ENCODE measurements around the gene MAMDC2. TPM values are rescaled to one million over a fixed set of nuclear protein-coding genes. Genes with fewer than 3 reads are reported as not detected.

MAMDC2 gene
- total and polyA plus RNA-seq, 7 donors: 0.91 to 11.9 (median 2.2) TPM

DNA sequence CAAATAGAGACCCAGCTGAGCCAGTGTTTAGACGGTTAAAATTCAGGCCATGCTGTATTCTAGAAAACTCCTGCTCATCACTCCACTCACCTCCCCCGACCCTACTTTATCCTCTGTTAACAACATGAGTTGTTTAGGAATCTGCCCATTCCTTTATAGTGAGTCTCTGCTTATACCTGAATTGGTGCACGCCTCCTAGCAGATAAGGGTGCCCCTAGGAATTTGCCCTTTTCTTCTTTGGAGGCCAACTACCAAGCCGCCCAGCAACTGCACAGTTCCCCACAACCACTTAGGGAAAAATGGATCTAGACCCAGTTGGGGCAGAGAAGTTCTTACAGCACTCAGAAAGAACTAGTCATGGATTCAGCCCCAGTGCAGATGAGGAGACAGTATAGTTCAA, 102.3 kb downstream of the MAMDC2 start:
- Histone ChIP-seq H3K9me3 (no peaks in the 10 kb centered on the region), H3K4me3 (no peak overlapping the region), H3K27ac (no peak overlapping the region), H3K36me3 (ENCODE audit: insufficient read depth in 1 of 2, low read depth in 1 of 2) (no peaks in the 10 kb centered on the region), H3K4me1 (no peaks in the 10 kb centered on the region), H3K27me3 (ENCODE audit: insufficient read depth in 3 of 3, low read length in 2 of 3) (no peaks in the 10 kb centered on the region)
- TF ChIP-seq, protein P1, sequence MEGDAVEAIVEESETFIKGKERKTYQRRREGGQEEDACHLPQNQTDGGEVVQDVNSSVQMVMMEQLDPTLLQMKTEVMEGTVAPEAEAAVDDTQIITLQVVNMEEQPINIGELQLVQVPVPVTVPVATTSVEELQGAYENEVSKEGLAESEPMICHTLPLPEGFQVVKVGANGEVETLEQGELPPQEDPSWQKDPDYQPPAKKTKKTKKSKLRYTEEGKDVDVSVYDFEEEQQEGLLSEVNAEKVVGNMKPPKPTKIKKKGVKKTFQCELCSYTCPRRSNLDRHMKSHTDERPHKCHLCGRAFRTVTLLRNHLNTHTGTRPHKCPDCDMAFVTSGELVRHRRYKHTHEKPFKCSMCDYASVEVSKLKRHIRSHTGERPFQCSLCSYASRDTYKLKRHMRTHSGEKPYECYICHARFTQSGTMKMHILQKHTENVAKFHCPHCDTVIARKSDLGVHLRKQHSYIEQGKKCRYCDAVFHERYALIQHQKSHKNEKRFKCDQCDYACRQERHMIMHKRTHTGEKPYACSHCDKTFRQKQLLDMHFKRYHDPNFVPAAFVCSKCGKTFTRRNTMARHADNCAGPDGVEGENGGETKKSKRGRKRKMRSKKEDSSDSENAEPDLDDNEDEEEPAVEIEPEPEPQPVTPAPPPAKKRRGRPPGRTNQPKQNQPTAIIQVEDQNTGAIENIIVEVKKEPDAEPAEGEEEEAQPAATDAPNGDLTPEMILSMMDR (IDR thresholded peaks at IDR 0.05): no peak
- DNase-seq (no peak), ATAC-seq (no peak)
- intact Hi-C loops (cut with DNase I): no loop called here
- 94 to 96% (median 96%) methylated on average over 4 of the region's 4 CpGs for WGBS, 3 donors

DNA sequence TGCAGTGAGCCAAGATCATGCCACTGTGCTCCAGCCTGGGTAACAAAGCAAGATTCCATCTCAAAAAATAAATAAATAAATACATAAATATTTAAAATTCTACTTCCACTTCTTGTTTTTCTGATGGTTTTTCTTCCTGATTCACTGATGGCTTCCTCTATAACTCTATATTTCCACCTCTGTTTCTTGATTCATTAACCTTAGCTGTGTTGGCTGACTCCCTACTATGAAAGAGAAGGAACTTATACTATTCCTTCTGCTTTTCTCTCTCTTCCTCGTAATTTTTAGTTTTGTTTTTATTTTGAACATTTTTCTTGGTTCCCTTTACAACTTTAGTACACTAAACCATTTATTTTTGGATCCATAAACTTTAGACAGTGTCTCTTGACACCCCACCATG, 103.5 kb downstream of the MAMDC2 start:
- no peak overlapping the region for H3K4me3 ChIP-seq
- WGBS, 3 donors: 76 to 90% (median 88%) methylated on average over 1 of the region's 1 CpG
- TF ChIP-seq, protein P1 (IDR thresholded peaks at IDR 0.05): no peak
- ATAC-seq (no peak), DNase-seq (no peak)
- intact Hi-C loops (cut with DNase I): no loop called here
- H3K36me3 ChIP-seq (ENCODE audit: insufficient read depth in 1 of 2, low read depth in 1 of 2): no peaks in the 10 kb centered on the region
- no peak overlapping the region for H3K27ac ChIP-seq
- H3K4me1 ChIP-seq: no peaks in the 10 kb centered on the region
- H3K9me3 ChIP-seq: no peaks in the 10 kb centered on the region
- H3K27me3 ChIP-seq (ENCODE audit: insufficient read depth in 3 of 3, low read length in 2 of 3): no peaks in the 10 kb centered on the region

DNA sequence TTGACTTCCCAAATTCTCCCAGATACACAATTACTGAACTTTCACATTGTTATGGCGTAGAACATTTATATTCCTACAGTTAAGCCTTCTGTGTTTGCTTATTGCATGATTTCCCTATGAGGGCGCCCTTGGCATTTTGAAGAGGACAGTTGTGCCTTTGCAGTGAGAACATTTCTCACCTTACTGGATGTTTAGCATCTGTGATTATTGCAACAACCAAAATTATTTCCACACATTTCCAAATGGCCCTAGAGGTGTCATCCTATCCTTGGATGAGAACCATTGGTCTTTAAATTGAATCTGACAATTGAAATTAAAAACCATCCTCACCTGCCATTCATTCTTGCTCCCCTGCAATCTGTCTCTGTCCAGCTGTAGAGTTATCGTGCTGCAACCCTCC, 104.0 kb downstream of the MAMDC2 start:
- 40 to 55% (median 52%) methylated on average over 3 of the region's 3 CpGs for WGBS, 3 donors

DNA sequence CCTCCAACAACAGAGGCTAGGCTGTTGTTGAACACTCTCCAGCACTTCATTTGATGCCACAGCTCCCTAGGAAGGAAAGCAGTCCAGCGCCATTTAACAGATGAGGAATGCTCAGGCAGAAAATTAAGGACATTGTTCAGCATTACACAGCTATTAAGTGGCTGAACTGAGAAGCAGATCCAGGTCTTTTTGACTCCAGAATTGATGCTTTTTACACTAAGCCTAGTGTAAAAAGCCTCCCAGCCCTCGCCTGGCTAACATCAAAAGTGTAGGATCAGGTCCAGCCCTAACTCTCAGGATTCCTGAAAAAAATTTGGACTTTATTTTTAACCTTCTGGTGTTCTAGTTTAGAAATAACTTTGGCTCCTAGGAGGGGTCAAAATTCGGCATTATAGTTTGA, 108.7 kb downstream of the MAMDC2 start:
- TF ChIP-seq, protein P1 (IDR thresholded peaks at IDR 0.05): no peak
- no peak overlapping the region for H3K27ac ChIP-seq
- no peak overlapping the region for H3K4me3 ChIP-seq
- ATAC-seq (no peak), DNase-seq (no peak)
- no peaks in the 10 kb centered on the region for H3K9me3 ChIP-seq
- peaks cover 5% of the 10 kb centered on the region for H3K4me1 ChIP-seq
- no peaks in the 10 kb centered on the region for H3K27me3 ChIP-seq (ENCODE audit: insufficient read depth in 3 of 3, low read length in 2 of 3)
- 56 to 65% (median 57%) methylated on average over 3 of the region's 3 CpGs for WGBS, 3 donors
- intact Hi-C loops (cut with DNase I): no loop called here
- no peaks in the 10 kb centered on the region for H3K36me3 ChIP-seq (ENCODE audit: insufficient read depth in 1 of 2, low read depth in 1 of 2)

More for the DNA sequence above, 104.0 kb downstream of the MAMDC2 start:
- TF ChIP-seq, protein P1 (IDR thresholded peaks at IDR 0.05): no peak
- H3K27ac ChIP-seq: no peak overlapping the region
- no peaks in the 10 kb centered on the region for H3K4me1 ChIP-seq
- ATAC-seq (peak in 1 of 4 donors; percentile 63), DNase-seq (no peak)
- H3K27me3 ChIP-seq (ENCODE audit: insufficient read depth in 3 of 3, low read length in 2 of 3): no peaks in the 10 kb centered on the region
- H3K4me3 ChIP-seq: no peak overlapping the region
- intact Hi-C loops (cut with DNase I): no loop called here
- no peaks in the 10 kb centered on the region for H3K36me3 ChIP-seq (ENCODE audit: insufficient read depth in 1 of 2, low read depth in 1 of 2)
- no peaks in the 10 kb centered on the region for H3K9me3 ChIP-seq

DNA sequence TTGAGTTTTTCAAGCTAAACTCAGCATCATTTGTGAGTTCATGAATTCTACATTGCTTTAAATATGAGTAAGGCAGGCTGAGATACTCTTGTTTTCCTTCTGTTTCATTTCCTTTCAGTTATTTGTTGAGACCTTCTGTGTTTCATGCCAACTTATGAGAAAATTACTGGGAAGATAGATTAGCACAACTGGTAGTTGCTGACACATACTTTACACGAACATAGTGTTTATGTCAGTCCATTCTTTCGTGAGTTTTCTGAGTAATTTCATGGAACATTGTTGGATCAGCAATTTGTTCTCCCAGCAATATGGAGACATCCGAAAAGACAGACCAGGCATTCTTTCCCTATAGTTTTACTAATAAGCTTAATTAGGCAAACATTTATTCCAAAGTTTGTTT, 113.1 kb downstream of the MAMDC2 start:
- H3K4me1 ChIP-seq: peaks cover 11% of the 10 kb centered on the region
- intact Hi-C loops (cut with DNase I): no loop called here
- ATAC-seq: no peak

More for the DNA sequence above, 113.1 kb downstream of the MAMDC2 start:
- Histone ChIP-seq H3K36me3 (ENCODE audit: insufficient read depth in 1 of 2, low read depth in 1 of 2) (no peaks in the 10 kb centered on the region), H3K27me3 (ENCODE audit: insufficient read depth in 3 of 3, low read length in 2 of 3) (no peaks in the 10 kb centered on the region), H3K4me3 (no peak overlapping the region), H3K9me3 (no peaks in the 10 kb centered on the region), H3K27ac (no peak overlapping the region)
- 32 to 55% (median 39%) methylated on average over 3 of the region's 3 CpGs for WGBS, 3 donors
- TF ChIP-seq, protein P1 (IDR thresholded peaks at IDR 0.05): no peak
- DNase-seq: no peak

All from psoas muscle (tissue), 8 donors.